ENCODE measurements around the gene RHEX. TPM values are rescaled to one million over a fixed set of nuclear protein-coding genes. Genes with fewer than 3 reads are reported as not detected.
"Not testable (repeated sequence)": the region's sequence is repeated elsewhere in the genome, so short reads cannot be mapped to it uniquely, and the experiment has no call there.

Gene RHEX
- polyA plus RNA-seq, 4 donors, result 2.1 to 6.4 (median 4.3) TPM

DNA sequence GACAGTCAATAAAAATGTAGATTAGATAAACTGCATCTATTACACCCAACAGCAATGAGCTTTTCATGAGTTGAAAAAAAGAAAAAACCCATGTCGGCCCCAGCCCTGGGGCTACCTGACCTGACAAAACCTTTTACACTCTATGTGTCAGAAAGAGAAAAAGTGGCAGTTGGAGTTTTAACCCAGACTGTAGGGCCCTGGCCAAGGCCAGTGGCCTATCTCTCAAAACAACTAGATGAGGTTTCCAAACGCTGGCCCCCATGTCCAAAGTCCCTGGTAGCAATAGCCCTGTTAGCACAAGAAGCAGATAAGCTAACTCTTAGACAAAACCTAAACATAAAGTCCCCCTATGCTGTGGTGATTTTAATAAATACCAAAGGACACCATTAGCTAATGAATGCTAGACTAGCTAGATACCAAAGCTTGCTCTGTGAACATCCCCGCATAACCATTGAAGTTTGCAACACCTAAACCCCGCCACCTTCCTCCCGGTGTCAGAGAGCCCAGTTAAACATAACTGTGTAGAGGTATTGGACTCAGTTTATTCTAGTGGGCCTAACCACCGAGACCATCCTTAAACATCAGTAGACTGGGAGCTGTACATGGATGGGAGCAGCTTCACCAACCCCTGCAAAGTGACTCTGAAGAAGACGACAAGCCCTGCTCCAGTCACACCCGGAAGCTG, 2.8 kb downstream of the RHEX start:
- DNase-seq (ENCODE audit: low read depth in 4 of 4, low spot score in 2 of 4), result not testable (repeated sequence)

- not testable (repeated sequence) for DNase-seq (ENCODE audit: low read depth in 4 of 4, low spot score in 2 of 4)
Observed at GRCh38 chr1:206058289-206058926, 5.4 kb downstream of the RHEX start.

DNA sequence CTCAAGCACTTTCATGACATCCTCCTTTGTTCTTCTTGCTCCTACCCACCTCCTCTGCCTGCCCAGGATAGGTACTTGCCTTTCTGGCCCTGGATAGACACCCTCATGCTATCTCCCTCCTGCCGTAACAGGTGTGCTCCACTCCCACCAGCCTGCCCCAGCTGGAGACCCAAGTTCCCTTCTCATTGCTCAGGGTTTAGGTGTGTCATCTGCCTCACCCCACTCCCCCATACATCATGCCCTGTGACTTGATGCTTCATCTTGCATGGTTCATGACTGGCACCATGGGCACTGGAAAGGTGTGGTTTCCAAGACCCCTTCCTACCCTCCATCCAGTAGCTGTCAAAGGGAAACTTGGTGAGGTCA, 5.9 kb downstream of the RHEX start:
- DNase-seq (ENCODE audit: low read depth in 4 of 4, low spot score in 2 of 4), result no peak

- no peak for DNase-seq (ENCODE audit: low read depth in 4 of 4, low spot score in 2 of 4)
Observed at GRCh38 chr1:206059355-206059915, 6.5 kb downstream of the RHEX start.

DNA sequence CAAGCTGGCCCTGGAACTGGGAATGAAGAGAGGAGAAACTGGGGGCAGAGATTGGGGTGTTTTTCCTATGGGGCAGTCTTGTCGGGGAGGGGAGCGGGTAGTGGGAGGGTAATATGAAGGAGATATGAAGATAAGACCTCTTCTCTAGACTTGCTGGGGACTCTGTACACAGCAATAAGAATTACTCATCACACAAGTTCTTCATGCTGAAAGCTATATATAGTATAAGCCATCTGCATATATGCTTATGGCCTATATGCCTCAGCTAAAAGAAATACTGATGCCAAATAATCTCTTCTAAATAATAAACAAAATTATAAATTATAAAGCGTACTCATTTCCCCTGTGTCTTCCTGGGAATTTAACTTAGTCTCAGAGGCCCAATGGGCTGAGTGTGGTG, 7.9 kb downstream of the RHEX start:
- no peak for DNase-seq (ENCODE audit: low read depth in 4 of 4, low spot score in 2 of 4)

DNA sequence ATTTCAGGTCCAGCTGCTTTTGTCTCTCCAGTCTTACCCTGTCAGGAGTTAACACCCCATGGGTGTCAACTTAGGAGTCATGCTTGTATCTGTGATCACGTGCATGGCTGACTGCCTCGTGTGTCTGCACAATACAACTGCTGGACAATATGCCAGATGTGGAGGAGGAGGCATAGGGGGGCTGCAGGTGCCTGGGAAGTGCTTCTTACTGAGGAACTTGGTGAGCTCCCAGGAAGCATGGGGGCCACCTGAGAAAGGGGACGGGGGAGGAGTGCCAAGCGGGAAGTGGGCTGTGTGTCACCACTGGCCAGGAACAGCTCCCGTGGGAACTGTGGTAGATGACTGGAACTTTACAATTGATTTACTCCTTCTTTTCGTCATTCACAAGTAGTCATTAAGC, 9.5 kb downstream of the RHEX start:
- DNase-seq (ENCODE audit: low read depth in 4 of 4, low spot score in 2 of 4), result no peak

DNA sequence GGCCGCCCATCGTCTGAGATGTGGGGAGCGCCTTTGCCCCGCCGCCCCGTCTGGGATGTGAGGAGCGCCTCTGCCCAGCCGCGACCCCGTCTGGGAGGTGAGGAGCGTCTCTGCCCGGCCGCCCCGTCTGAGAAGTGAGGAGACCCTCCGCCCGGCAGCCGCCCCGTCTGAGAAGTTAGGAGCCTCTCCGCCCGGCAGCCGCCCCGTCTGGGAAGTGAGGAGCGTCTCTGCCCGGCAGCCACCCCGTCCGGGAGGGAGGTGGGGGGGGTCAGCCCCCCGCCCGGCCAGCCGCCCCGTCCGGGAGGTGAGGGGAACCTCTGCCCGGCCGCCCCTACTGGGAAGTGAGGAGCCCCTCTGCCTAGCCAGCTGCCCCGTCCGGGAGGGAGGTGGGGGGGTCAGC, 11.0 kb downstream of the RHEX start:
- not testable (repeated sequence) for DNase-seq (ENCODE audit: low read depth in 4 of 4, low spot score in 2 of 4)

DNA sequence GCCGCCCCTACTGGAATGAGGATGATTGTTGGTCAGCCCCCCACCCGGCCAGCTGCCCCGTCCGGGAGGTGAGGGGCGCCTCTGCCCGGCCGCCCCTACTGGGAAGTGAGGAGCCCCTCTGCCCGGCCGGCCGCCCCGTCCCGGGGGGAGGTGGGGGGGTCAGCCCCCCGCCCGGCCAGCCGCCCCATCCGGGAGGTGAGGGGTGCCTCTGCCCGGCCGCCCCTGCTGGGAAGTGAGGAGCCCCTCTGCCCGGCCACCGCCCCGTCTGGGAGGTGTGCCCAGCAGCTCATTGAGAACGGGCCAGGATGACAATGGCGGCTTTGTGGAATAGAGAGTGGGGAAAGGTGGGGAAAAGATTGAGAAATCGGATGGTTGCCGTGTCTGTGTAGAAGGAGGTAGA, 11.5 kb downstream of the RHEX start:
- DNase-seq (ENCODE audit: low read depth in 4 of 4, low spot score in 2 of 4), result not testable (repeated sequence)

DNA sequence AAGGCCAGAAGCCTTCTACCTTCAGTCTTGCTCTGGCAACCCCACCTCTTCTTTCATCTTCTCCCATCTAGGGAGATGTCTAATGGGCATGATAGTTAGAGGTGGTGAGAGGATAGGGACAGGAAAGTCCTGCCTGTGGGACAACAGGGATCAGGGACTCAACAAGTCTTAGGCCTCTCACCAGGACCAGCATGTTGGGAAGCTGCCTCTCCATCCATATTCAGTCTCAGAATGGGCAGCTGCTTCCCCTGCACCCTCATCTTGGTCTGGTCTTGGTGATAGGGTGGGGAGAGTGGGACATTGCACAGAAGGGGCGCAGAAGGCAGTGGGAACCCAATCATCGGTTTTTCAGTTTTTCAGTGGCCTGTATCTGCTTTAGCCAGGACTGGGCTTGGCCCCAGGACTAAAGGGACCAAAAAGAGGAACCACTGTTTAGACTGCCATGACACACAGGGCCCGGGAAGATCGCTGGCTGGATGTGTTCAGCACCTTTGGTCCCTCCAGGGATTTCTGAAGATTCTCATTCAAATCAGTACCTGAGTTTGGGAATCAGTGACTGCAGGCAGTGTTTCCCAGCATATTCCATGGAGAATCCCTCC, 12.7 kb downstream of the RHEX start:
- DNase-seq (ENCODE audit: low read depth in 4 of 4, low spot score in 2 of 4), result no peak

- no peak for DNase-seq (ENCODE audit: low read depth in 4 of 4, low spot score in 2 of 4)
Observed at GRCh38 chr1:206066479-206067171, 13.7 kb downstream of the RHEX start.

GRCh38 chr1:206067486-206068227, 14.7 kb downstream of the RHEX start:
- no peak for DNase-seq (ENCODE audit: low read depth in 4 of 4, low spot score in 2 of 4)

- no peak for DNase-seq (ENCODE audit: low read depth in 4 of 4, low spot score in 2 of 4)
Observed at GRCh38 chr1:206068314-206068713, 15.3 kb downstream of the RHEX start.

DNA sequence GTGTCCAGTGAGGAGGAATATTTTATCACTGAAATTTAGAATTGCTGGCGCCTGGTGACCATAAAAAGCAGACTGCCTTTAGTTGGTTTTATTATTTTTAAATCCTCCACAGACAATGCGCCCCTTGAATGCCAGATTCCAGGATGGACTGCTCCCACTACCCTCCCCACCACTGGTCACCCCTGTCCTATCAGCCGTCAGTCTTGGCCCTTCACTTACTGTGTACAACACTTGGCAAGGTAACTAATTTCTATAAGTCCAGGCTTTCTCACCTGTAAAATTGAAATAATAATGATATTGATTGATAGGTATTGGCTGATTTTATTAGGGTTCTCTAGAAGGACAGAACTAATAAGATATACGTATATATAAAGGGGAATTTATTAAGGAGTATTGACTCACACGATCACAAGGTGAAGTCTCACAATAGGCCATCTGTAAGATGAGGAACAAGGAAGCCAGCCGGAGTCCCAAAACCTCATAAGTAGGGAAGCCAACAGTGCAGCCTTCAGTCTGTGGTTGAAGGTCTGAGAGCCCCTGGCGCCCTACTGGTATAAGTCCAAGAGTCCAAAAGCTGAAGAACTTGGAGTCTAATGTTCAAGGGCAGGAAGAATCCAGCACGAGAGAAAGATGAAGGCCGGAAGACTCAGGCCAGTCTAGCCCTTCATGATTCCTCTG, 17.8 kb downstream of the RHEX start:
- no peak for DNase-seq (ENCODE audit: low read depth in 4 of 4, low spot score in 2 of 4)

- no peak for DNase-seq (ENCODE audit: low read depth in 4 of 4, low spot score in 2 of 4)
Observed at GRCh38 chr1:206074839-206075238, 21.9 kb downstream of the RHEX start.

DNA sequence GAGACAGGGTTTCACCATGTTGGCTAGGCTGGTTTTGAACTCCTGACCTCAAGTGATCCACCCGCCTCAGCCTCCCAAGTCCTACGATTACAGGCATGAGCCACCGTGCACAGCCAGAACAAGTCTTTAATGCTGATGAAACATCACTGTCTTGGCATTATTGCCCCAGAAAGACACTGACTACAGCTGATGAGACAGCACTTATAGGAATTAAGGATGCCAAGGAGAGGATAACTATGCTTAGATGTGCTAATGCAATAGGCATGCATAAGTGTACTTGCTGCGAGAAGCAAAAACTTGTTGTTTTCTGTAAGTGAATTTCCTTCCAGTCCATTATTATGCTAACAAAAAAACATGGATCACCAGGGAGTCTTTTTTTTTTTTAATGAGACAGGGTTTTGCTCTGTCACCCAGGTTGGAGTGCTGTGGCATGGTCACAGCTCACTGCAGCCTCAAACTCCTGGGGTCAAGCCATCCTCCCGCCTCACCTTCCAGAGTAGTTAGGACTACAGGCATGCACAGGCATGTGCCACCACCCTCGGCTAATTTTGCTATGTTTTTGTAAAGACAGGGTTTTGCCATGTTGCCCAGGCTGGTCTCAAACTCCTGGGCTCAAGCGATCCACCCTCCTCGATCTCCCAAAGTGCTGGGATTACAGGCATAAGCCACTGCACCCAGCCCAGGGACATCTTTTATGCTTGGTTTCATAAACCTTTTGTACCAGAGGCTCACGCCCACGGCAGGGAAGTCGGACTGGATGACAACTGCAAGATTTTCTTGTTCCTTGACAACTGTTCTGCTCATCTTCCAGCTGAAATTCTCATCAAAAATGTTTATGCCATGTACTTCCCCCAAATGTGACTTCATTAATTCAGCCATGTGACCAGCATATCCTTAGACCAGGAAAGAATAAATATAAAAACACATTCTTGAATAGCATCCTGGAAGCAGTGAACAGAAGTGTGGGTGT, 23.1 kb downstream of the RHEX start:
- DNase-seq (ENCODE audit: low read depth in 4 of 4, low spot score in 2 of 4), result no peak

DNA sequence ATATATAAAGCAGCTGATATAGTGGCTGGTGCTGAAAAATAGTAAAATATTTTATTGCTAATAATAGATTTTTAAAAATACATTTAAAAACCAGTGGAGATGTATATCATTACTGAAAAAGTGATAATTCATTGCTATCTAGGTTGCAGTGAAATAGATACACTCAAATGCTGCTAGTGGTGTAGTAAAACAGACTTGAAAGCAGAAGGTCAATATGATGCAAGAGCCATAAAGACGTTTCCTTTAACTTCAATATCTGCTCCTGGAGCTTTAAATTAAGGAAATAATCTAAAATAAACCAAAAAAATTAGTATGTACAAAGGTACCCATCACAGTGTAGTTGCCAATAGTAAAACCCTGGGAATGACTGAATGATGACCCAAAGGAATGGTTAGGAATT, 26.2 kb downstream of the RHEX start:
- DNase-seq (ENCODE audit: low read depth in 4 of 4, low spot score in 2 of 4), result no peak

DNA sequence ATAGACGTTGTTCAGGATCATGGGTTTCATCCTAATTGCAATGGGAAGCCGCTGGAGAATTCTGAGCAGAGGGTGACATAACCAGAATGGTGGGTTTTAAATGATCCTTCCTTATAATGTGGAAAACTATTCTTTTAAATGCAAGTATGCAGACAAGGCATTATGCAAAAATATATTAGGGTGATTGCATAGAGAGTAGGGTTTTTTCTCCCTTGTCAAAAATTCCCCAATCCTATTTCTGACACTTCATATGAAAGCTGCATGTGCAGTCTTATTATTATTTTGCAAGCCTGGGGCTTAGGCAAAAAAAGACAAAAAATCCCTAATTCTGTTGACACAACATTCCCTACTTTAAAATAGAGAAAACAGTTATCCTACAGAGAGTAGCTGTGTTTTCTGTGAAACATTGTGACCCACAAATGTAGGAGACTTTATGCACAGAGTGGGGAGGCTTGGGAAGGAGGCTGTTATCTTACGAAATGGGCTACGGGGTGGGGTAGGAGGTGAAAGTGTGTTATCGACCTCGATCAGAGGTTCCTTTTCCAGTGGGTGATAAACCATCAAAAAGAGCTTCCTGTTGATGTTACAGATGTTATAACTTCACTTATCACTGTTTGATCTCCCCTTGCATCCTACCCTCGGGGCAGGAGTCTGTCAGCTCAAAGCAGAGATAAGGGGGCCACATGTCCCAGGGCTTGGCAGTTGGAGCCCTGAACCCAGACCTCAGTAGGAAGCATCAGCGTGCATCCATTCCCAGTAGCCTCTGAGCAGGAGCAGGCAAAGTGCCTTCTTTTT, 27.2 kb downstream of the RHEX start:
- DNase-seq (ENCODE audit: low read depth in 4 of 4, low spot score in 2 of 4), result no peak

DNA sequence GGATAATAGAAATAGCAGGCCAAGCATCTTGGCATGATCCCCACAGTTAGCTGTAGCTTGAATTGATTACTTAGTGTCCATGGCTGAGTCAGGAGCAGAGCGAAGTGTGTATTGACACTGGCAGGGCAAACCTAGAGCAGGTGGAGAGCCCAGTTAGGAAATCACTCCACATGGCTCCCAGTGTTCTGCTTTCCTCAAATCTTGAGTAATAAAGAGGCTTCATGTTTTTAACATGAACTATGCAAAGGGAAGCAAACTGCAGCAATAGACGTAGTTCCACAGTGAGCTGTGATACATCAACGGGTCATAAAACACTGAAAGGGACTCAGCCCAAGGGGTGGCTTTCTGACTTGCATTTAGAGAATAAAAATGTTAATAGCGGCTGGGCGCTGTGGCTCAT, 28.9 kb downstream of the RHEX start:
- DNase-seq (ENCODE audit: low read depth in 4 of 4, low spot score in 2 of 4), result no peak
